Cardiac fibroblast (primary cell): Measurements from ENCODE around the gene TECPR2.

ENCODE experiments used
- DNase-seq, 2 donors: peaks; one replicate each; pipeline versions ENCODE4 v3.0.0 to v3.0.0-alpha.2; 2010; ENCODE audit warnings: low read depth in 2 of 2
- H3K4me3 ChIP-seq, 2 donors: replicated peaks in 1 of 2; 1 replicate in 1 of 2; 2 replicates in 1 of 2; pipeline ENCODE4 v1.5.1; 2011; ENCODE audit warnings: low read depth in 2 of 2, low read length in 2 of 2, mild to moderate bottlenecking in 2 of 2, moderate library complexity in 1 of 2
- TF ChIP-seq, protein P1 (sequence below): IDR thresholded peaks from one replicate; pipeline ENCODE4 v1.5.1; 2011; ENCODE audit warnings: low read depth, mild to moderate bottlenecking, low read length, inconsistent platforms

Gene TECPR2

DNA sequence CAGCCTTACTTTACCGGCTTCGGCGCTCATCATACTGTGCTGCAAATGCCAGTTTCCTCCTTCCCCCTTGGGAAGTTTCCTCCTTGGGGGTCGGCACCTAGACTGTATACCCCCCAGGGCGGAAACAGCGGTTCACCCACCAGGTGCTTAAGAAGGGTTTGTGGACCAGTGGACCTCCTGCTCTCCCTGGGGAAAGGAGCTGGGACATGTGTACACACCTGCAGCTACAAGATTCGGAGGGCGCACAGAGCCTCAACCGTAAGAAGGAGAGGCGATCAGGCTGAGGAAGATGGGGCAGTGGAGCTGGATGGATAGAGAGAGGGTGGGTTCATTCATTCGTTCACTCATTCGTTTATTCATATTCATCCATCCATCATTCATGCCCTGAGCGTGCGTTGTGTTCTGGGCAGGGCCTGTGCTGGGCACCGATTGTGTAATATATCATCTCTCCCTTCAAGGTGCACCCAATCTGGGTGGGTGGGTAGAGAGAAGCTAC is 43.9 kb upstream of the TECPR2 start:
- peak overlapping the region; percentile 66 to 82 for H3K4me3 ChIP-seq
- TF ChIP-seq, protein P1, sequence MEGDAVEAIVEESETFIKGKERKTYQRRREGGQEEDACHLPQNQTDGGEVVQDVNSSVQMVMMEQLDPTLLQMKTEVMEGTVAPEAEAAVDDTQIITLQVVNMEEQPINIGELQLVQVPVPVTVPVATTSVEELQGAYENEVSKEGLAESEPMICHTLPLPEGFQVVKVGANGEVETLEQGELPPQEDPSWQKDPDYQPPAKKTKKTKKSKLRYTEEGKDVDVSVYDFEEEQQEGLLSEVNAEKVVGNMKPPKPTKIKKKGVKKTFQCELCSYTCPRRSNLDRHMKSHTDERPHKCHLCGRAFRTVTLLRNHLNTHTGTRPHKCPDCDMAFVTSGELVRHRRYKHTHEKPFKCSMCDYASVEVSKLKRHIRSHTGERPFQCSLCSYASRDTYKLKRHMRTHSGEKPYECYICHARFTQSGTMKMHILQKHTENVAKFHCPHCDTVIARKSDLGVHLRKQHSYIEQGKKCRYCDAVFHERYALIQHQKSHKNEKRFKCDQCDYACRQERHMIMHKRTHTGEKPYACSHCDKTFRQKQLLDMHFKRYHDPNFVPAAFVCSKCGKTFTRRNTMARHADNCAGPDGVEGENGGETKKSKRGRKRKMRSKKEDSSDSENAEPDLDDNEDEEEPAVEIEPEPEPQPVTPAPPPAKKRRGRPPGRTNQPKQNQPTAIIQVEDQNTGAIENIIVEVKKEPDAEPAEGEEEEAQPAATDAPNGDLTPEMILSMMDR: no peak
- DNase-seq: no peak

DNA sequence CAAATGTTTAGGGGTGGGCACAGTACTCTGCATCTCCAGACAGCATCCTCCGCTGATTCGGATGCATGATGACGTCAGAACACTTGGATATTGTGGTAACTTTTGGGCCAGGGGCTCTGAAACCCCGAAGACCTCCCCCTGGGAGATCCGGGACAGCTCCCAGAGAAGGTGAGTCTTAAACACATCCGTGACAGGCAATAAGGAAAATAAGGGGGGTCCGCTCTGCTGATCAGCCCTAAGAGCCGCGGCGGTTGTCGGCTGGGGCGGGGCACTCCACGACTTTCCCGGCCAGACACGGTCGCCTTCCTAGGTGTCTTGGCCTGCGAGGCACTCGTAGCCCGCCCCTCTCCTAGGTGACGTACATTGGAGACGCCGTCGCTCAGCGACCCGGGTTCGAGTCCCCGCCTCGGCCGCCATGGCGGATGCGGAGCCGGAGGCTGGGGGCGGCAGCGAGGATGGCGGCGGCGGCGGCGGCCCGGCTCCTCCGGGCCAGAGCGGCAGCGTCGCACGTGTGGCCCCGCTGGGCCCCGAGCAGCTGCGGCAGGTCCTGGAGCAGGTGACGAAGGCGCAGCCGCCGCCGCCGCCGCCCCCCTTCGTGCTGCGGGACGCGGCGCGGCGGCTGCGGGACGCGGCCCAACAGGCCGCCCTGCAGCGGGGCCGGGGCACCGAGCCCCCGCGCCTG is 43.2 kb upstream of the TECPR2 start, which contains the start of gene ZNF839:
Gene ZNF839 (plus strand): TSS at position 396 of the 682 bp plus-strand sequence. CDS start 20 bp downstream, at position 416.
- TF ChIP-seq, protein P1: no peak
- peak within 1 kb of the TSS; percentile 78 to 82 for H3K4me3 ChIP-seq
- peak; percentile 92 to 94 for DNase-seq

DNA sequence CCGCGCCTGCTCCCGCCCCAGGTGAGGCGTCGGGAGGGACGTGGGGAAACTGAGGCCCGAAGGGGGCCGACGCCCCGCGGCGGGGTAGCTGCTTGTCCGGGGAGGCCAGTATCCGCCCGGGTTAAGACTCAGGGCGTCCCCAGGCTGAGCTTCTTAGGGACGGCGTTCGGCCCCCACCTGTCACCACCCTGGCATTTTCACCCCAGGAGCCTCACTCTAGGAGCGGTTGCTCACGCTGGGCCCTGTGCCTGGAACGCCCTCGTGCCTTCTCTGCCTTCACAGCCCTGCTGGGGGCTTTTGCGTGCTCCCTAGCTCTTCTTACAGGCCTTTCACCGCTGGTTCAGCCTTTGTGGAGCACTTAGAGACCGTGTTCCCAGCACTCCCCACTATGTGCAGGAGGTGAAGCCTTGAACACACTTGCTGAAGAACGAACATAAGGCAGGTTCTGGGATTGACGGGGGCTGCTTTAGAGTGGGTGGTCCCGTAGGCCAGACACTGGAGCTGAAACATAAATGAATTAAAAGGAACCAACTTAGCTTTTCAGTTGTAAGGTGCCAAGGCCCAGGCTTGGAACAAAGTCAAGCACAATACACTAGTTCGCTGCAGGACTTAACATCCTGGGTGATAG is 42.6 kb upstream of the TECPR2 start:
- peak overlapping the region; percentile 78 to 82 for H3K4me3 ChIP-seq
- peak; percentile 48 to 54 for DNase-seq
- TF ChIP-seq, protein P1: no peak

DNA sequence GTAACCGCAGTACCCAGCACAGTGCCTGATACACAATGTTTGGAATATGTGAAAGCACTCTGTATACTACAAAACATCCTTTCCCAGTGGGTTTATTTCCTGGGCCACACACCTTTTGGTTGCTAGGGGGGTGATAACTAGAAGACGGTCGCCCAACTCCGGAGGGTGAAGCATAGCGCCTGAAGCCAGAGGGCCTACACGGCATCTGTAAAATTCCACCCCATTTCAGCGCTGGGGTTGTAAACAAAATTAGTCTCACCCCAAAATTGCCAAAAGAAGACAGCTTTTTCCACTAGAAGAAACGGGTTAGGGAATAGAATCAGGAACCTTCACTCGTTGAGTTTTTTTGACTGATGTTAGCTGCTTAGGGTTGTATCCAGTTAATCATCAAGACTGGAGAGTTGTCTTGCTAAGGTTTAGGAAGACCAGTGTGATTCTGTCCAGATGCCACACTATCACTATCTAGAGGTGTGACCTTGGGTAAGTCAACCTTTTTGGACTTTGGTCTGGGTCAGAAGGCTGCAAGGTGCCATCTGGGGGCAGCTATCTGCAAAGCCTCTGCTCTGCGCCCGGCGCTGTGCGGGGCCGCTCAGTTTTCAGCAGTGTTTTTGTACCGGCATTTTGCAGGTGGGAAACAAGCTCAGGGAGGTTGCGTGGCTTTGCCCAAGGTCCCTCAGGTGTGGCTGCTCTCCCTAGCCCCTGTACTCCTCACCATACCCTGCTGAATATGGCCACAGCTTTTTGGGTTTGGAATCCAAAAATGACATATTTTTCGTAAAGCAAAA is 41.9 kb upstream of the TECPR2 start:
- no peak for DNase-seq
- TF ChIP-seq, protein P1: no peak
- peak overlapping the region; percentile 78 to 82 for H3K4me3 ChIP-seq

DNA sequence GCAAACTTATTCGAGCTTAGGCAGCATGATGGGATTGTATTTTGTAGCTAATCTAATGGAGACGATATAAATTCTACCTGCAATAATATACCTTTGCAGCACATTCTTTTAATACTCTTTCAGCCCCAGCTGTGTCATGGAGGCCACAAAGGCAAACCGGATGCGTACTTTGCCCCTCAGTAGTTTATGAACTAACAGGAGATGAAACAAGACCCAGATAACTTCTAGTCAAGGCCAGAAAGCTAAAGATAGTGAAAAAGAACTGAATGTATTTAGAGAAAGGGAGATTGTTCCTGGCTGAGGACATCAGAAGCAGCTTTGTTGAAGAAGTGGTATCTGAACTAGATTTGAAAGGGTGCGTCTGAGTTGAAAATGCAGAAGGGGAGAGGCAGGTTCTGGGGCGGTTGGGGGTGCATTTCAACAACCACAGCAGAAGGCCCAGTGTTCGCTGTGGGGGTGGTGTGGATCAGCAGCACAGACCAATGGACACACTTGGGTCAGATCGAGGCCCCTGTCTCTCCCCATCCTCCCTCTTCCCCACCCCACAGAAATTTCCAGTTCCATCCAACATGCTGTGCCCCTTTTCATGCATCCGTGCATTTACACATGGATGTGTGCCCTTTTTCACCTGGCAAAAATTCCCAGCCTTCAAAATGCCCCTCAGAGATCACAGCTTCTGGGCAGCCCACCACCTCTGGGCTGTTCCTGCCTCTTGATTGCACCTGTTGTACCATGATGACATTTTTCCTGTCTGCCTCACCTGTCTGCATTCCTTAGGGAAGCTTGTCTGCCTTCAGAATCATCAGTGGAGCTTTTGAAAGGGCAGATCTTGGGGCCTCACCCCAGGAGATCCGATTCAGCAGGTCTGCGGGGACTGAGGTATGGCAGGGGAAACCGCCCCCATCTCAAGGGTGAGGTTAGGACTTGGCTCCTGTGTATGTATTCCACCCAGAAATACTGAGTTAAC is 41.0 kb upstream of the TECPR2 start:
- H3K4me3 ChIP-seq: no peak overlapping the region
- DNase-seq: no peak
- TF ChIP-seq, protein P1: no peak

DNA sequence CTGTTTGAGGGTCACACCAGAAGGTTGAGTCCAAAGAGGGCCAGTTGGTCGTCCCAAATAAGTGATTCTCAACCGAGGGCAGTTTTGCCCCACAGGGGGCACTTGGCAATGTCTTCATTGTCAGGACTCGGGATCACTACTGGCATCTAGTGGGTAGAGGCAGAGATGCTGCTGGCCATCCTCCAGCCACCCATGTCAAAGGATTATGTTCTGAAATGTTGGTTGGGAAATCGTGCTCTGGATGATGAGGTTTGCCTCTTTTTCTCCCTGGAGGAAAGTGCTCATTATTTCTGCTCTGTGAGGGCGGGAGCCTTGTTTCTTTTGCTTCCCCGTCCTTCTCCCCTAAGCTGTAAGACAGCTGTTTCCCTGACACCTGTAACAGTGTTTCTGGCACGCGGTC is 39.6 kb upstream of the TECPR2 start:
- peak; percentile 91 to 92 for DNase-seq
- TF ChIP-seq, protein P1: peak; percentile 75
- no peak overlapping the region for H3K4me3 ChIP-seq
